Right atrium auricular region (tissue), 2 donors: ENCODE measurements around the gene PALM3. TPM values are rescaled to one million over a fixed set of nuclear protein-coding genes. Genes with fewer than 3 reads are reported as not detected.

ENCODE experiments used
- DNase-seq: peaks from one replicate; pipeline ENCODE4 v3.0.0-alpha.2; 2019; ENCODE audit warnings: low spot score
- H3K27ac ChIP-seq, 2 donors: fragments of 200-600 bp; sonication (generic); 1 replicate in 1 of 2; 2 replicates in 1 of 2; pipeline ENCODE4 v1.5.1; 2016 to 2019
- H3K27me3 ChIP-seq, 2 donors: fragments of 200-600 bp; sonication (generic); one replicate each; pipeline versions ENCODE4 v1.5.1 to v1.6.0; 2017 to 2019
- H3K36me3 ChIP-seq: fragments of 200-600 bp; sonication (generic); one replicate; pipeline ENCODE4 v1.5.1; 2016
- H3K4me1 ChIP-seq, 2 donors: fragments of 200-600 bp; sonication (generic); one replicate each; pipeline versions ENCODE4 v1.5.1 to v1.6.0; 2017 to 2019
- H3K4me3 ChIP-seq, 2 donors: fragments of 200-600 bp; sonication (generic); 1 replicate in 1 of 2; 2 replicates in 1 of 2; pipeline ENCODE4 v1.5.1; 2017 to 2019; ENCODE audit warnings: mild to moderate bottlenecking in 1 of 2, moderate library complexity in 1 of 2
- H3K9me3 ChIP-seq, 2 donors: fragments of 200-600 bp; sonication (generic); one replicate each; pipeline ENCODE4 v1.5.1; 2019
- total RNA-seq, 2 donors: library from RNA; depleted of rRNA; stranded (reverse); fragments of >200 nt; gene quantifications; one replicate each; pipeline ENCODE4 v1.1.0, GENCODE V29; 2016
- TF ChIP-seq, protein P1 (sequence below), 2 donors: fragments of 200-600 bp; sonication (generic); IDR thresholded peaks; one replicate each; pipeline ENCODE4 v1.5.1; 2019; ENCODE audit warnings: antibody characterized with exemption in 2 of 2

PALM3 gene
- total RNA-seq, 2 donors from 2014 or later, result 0.28 to 0.37 TPM

- H3K27me3 ChIP-seq, result no peaks in the 10 kb centered on the region
- TF ChIP-seq, protein P1, sequence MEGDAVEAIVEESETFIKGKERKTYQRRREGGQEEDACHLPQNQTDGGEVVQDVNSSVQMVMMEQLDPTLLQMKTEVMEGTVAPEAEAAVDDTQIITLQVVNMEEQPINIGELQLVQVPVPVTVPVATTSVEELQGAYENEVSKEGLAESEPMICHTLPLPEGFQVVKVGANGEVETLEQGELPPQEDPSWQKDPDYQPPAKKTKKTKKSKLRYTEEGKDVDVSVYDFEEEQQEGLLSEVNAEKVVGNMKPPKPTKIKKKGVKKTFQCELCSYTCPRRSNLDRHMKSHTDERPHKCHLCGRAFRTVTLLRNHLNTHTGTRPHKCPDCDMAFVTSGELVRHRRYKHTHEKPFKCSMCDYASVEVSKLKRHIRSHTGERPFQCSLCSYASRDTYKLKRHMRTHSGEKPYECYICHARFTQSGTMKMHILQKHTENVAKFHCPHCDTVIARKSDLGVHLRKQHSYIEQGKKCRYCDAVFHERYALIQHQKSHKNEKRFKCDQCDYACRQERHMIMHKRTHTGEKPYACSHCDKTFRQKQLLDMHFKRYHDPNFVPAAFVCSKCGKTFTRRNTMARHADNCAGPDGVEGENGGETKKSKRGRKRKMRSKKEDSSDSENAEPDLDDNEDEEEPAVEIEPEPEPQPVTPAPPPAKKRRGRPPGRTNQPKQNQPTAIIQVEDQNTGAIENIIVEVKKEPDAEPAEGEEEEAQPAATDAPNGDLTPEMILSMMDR (IDR thresholded peaks at IDR 0.05), result peak; percentile 40 to 76
Observed at GRCh38 chr19:14073261-14073924, 11.5 kb upstream of the PALM3 start.

DNA sequence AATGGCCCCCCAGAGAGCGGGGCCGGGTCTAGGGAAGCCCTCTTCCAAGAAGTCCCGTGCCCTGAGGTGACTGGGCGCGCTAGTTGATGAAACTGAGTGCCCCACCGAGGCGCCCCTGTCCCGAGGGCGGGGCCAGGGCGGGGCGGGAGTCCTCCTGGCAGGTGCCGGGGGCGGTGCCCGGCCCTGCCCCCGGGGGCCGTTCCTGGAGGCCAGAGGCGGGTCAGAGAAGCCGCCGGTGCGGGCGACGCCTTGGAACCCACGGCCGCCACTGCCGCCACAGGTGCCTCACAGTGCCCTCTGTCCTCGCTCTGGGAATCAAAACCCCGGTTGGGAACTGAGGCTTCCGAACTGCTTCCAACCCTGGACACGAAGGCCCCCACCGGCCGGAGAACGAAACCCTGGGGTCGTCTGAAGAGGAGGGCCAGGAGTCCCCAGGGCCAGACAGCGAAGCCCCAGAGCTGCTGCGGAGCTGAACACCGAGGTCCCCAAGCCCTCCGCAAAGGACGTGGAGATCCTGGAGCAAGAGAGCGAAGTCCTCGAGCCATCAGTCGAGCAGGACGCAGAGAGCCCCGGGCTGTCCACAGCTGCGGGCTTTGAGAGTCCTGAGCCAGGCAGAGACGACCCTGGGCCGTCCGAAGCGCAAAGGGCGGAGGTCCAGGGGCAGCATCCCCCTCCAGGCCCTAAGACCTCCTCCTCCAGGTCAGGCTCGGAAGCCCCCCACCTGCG, 10.8 kb upstream of the PALM3 start, which contains the start of gene MISP3:
Gene MISP3, plus strand, starts transcription at position 252 of the 726 bp plus-strand sequence. CDS start 524 bp downstream, outside the sequence.
- Histone ChIP-seq H3K4me1 (peaks cover 0 to 39% of the 10 kb centered on the region in 2 donors), H3K27me3 (no peaks in the 10 kb centered on the region), H3K4me3 (peak within 1 kb of the TSS; percentile 70 to 75), H3K9me3 (no peaks in the 10 kb centered on the region), H3K36me3 (no peaks in the 10 kb centered on the region), H3K27ac (peak within 1 kb of the TSS; percentile 94 to 95)
- DNase-seq, result no peak
- TF ChIP-seq, protein P1 (IDR thresholded peaks at IDR 0.05), result no peak

More at GRCh38 chr19:14073261-14073924, 11.5 kb upstream of the PALM3 start:
- Histone ChIP-seq H3K27ac (peak overlapping the region; percentile 94 to 95), H3K36me3 (no peaks in the 10 kb centered on the region), H3K9me3 (no peaks in the 10 kb centered on the region), H3K4me1 (peaks cover 0 to 39% of the 10 kb centered on the region in 2 donors), H3K4me3 (peak overlapping the region; percentile 70 to 75)
- DNase-seq, result peak; percentile 71

DNA sequence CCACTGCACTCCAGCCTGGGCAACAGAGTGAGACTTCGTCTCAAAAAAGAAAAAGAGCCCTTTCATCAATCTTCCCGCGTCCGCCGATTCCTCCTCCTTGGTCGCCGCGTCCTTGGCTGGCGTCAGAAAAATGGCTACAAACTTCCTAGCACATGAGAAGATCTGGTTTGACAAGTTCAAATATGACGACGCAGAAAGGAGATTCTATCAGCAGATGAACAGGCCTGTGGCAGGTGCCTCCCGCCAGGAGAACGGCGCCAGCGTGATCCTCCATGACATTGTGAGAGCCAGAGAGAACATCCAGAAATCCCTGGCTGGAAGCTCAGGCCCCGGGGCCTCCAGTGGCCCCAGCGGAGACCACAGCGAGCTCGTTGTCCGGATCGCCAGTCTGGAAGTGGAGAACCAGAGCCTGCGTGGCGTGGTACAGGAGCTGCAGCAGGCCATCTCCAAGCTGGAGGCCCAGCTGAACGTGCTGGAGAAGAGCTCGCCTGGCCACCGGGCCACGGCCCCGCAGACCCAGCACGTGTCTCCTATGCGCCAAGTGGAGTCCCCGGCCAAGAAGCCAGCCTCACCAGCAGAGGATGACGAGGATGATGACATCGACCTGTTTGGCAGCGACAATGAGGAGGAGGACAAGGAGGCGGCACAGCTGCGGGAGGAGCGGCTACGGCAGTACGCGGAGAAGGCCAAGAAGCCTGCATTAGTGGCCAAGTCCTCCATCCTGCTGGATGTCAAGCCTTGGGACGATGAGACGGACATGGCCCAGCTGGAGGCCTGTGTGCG, 8.6 kb upstream of the PALM3 start:
- DNase-seq, result peak; percentile 61
- TF ChIP-seq, protein P1 (IDR thresholded peaks at IDR 0.05), result no peak
- no peak overlapping the region for H3K27ac ChIP-seq
- no peak overlapping the region for H3K4me3 ChIP-seq
- H3K9me3 ChIP-seq, result no peaks in the 10 kb centered on the region
- peaks cover 0 to 34% of the 10 kb centered on the region in 2 donors for H3K4me1 ChIP-seq
- H3K36me3 ChIP-seq, result no peaks in the 10 kb centered on the region
- no peaks in the 10 kb centered on the region for H3K27me3 ChIP-seq

- no peaks in the 10 kb centered on the region for H3K27me3 ChIP-seq
- no peaks in the 10 kb centered on the region for H3K4me1 ChIP-seq
- DNase-seq, result no peak
- no peaks in the 10 kb centered on the region for H3K9me3 ChIP-seq
- H3K4me3 ChIP-seq, result no peak overlapping the region
- no peak overlapping the region for H3K27ac ChIP-seq
- H3K36me3 ChIP-seq, result no peaks in the 10 kb centered on the region
- TF ChIP-seq, protein P1 (IDR thresholded peaks at IDR 0.05), result no peak
Observed at GRCh38 chr19:14066134-14066533, 4.3 kb upstream of the PALM3 start.

DNA sequence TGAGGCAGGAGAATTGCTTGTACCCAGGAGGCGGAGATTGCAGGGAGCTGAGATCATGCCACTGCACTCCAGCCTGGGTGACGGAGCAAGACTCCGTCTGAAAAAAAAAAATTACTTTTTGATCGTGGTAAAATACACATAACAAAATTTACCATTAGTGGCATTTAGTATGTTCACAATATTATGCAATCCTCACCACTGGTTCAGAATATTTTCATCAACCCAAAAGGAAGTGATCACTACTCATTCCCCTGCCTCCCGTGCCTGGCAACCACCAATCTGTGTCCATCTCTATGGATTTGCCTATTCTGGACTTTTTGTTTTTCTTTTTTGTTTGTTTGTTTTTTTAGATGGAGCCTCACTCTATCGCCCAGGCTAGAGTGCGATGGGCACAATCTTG, 1.2 kb upstream of the PALM3 start:
- Histone ChIP-seq H3K4me1 (peaks cover 0 to 4% of the 10 kb centered on the region in 2 donors), H3K36me3 (no peaks in the 10 kb centered on the region), H3K27me3 (no peaks in the 10 kb centered on the region), H3K9me3 (no peaks in the 10 kb centered on the region), H3K27ac (no peak overlapping the region), H3K4me3 (no peak overlapping the region)
- TF ChIP-seq, protein P1 (IDR thresholded peaks at IDR 0.05), result no peak
- DNase-seq, result no peak
